MM.1S (cell line): ENCODE measurements around the gene TTC7B.

Source experiments
- CTCF ChIP-seq: fragments of 300-600 bp; sonication (generic); IDR thresholded peaks from 2 replicates; pipeline ENCODE4 v1.5.1; 2016; ENCODE audit warnings: antibody characterized with exemption, low read length, mixed read lengths
- EZH2 ChIP-seq: fragments of 300-600 bp; sonication (generic); optimal IDR thresholded peaks from 2 replicates; pipeline ENCODE3; 2017; ENCODE audit warnings: low read depth, mild to moderate bottlenecking, antibody characterized with exemption, low read length, mixed read lengths

- TF ChIP-seq CTCF (no peak), EZH2 (no peak)
Observed at GRCh38 chr14:90581745-90582144, 234.5 kb downstream of the TTC7B start.
